Right cardiac atrium (tissue), 5 donors: Measurements from ENCODE around the gene C1orf232. TPM values are rescaled to one million over a fixed set of nuclear protein-coding genes. Genes with fewer than 3 reads are reported as not detected.

ENCODE experiments used
- ATAC-seq, 2 donors: fragments of 200-7000 bp; cut with Tn5 transposase; one replicate each; pipeline versions ENCODE4 v1.8.0 to v1.9.1; 2020; ENCODE audit warnings: moderate library complexity in 2 of 2, mild to moderate bottlenecking in 1 of 2
- DNase-seq, 3 donors: peaks; one replicate each; pipeline ENCODE4 v3.0.0-alpha.2; 2020
- H3K27ac ChIP-seq: one replicate; pipeline ENCODE4 v1.5.1; 2013; ENCODE audit warnings: mild to moderate bottlenecking, low read length, control low read depth, moderate library complexity
- H3K27me3 ChIP-seq: one replicate; pipeline ENCODE4 v1.6.1; 2013; ENCODE audit not compliant: control insufficient read depth, insufficient read depth
- H3K4me1 ChIP-seq: one replicate; pipeline ENCODE4 v1.6.1; 2013; ENCODE audit warnings: low read length; ENCODE audit not compliant: control insufficient read depth, insufficient read depth
- H3K4me3 ChIP-seq: one replicate; pipeline ENCODE4 v1.5.1; 2013; ENCODE audit warnings: low read length, control low read depth
- H3K9me3 ChIP-seq: one replicate; pipeline ENCODE4 v1.6.1; 2013; ENCODE audit warnings: low read length; ENCODE audit not compliant: control insufficient read depth
- WGBS: extraction: QIAGEN DNeasy Blood & Tissue Kit; methylation state at CpG from one replicate; pipeline ENCODE4 v1.1.7; 2013; 5-methylcytosine and 5-hydroxymethylcytosine counted together
- intact Hi-C, 4 donors: fragments of 100-400 bp; cut with DNase I; formaldehyde crosslinking; loops; one replicate each; pipeline versions ENCODE4 v1.11.0 to v1.14.0; 2022 to 2023
- polyA plus RNA-seq: library from polyadenylated mRNA; stranded (reverse); fragments of 200-250 nt; gene quantifications from one replicate; pipeline ENCODE4 v1.2.3, GENCODE V29; 2013
- total RNA-seq, 4 donors: library from RNA; stranded (reverse); fragmentation: NEBNext Ultra II Directional; extraction: Animal tissue kit (Norgen Biotek cat#: 25700); gene quantifications; one replicate each; pipeline ENCODE4 v1.2.1, GENCODE V29; 2021
- donor health status: healthy with polysubstance abuse.
- donor health status: DM: no; HTN: yes; CAD: no.
- donor health status: DM: no; HTN: no; CAD: no.
- donor health status: DM: no; HTN: yes; CAD: no; lungs with severe emphysema.
- donor health status: DM: yes; HTN: yes; CAD: no.

The C1orf232 gene
- total and polyA plus RNA-seq, 5 donors: not detected

DNA sequence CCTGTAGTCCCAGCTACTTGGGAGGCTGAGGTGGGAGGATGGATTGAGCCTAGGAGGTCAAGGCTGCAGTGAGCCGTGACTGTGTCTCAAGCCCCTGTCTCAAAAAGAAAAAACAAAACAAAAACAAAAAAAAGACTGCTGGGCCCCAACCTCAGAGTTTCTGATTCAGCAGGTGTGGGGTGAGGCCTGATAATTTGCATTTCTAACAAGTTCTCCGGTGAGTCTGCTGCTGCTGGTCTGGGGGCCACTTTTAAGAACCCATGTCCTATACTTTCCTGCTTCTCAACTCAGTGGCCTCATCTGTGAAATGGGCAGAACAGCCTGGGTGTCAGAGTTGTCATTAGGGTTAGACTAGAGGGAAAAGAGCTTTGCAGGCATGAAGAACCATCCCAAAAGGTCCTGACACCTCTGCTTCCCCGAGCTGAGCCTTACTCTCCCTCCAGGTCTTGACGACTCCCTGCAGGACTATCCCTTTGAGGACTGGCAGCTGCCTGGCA is 11.3 kb upstream of the C1orf232 start:
- H3K27ac ChIP-seq: no peak overlapping the region
- no peak overlapping the region for H3K4me3 ChIP-seq
- intact Hi-C loops: loop anchor here in 2 of 4 donors (10.0 kb wide), 1 partner anchor 145 kb away; no protein-coding TSS in a partner anchor
- 79% methylated on average over 4 of the region's 4 CpGs for WGBS
- no peak for DNase-seq
- H3K27me3 ChIP-seq: no peaks in the 10 kb centered on the region
- no peaks in the 10 kb centered on the region for H3K9me3 ChIP-seq
- H3K4me1 ChIP-seq: no peaks in the 10 kb centered on the region
- no peak for ATAC-seq

DNA sequence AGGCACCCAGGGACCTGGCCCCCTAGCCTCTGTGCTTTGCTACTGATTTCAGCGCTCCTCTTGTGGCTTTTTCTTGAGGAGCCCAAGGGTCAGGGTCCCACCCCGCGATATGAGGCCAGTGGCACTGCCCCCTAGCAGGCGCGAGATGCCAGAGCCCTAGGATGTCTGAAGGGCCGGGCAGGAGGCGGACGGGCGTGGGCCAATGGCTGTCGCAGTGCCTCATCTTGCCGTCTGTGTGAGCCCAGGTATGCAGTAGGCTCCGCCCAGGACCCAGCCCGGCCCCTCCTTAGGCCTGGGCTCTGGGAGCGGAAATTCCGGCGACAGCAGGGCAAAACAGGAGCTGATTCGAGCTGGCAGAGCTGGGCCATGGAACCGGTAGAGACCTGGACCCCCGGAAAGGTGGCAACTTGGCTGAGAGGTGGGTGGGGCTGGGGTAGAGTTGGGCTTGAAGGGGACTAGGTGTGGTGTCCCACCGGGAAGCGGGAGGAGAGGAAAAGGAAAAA is 8.5 kb upstream of the C1orf232 start, which contains the start of gene CNKSR1:
TSS of gene CNKSR1 (plus strand) at position 310 of the 503 bp plus-strand sequence. CDS start at position 367, 57 bp downstream.
- ATAC-seq: peak; percentile 40 to 53
- Histone ChIP-seq H3K4me3 (no peak within 1 kb of the TSS), H3K4me1 (no peaks in the 10 kb centered on the region), H3K27ac (no peak within 1 kb of the TSS), H3K27me3 (no peaks in the 10 kb centered on the region), H3K9me3 (no peaks in the 10 kb centered on the region)
- intact Hi-C loops: no loop called here
- no peak for DNase-seq
- WGBS: 42% methylated on average over 21 of the region's 21 CpGs

DNA sequence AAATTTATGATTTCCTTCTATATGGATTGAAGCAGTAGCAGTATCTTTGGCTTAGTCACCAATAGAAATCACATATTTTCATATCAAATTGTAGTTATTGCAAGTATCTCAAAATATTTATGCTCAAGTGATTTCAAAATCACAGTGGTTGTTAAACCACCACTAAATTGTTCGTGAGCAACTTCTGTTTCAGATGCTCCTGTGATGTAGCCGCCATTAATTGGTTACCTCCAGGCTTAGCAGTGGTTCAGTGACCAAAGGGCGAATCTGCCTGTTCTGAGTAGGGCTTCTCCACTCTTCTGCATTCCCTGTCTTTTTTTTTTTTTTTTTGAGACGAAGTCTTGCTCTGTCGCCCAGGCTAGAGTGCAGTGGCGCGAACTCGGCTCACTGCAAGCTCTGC is 6.6 kb upstream of the C1orf232 start:
- whole genome bisulfite sequencing: 93% methylated on average over 8 of the region's 8 CpGs
- DNase-seq (no peak), ATAC-seq (no peak)
- intact Hi-C loops: no loop called here
- no peaks in the 10 kb centered on the region for H3K27me3 ChIP-seq
- H3K4me3 ChIP-seq: no peak overlapping the region
- no peak overlapping the region for H3K27ac ChIP-seq
- H3K4me1 ChIP-seq: peaks cover 2% of the 10 kb centered on the region
- no peaks in the 10 kb centered on the region for H3K9me3 ChIP-seq

DNA sequence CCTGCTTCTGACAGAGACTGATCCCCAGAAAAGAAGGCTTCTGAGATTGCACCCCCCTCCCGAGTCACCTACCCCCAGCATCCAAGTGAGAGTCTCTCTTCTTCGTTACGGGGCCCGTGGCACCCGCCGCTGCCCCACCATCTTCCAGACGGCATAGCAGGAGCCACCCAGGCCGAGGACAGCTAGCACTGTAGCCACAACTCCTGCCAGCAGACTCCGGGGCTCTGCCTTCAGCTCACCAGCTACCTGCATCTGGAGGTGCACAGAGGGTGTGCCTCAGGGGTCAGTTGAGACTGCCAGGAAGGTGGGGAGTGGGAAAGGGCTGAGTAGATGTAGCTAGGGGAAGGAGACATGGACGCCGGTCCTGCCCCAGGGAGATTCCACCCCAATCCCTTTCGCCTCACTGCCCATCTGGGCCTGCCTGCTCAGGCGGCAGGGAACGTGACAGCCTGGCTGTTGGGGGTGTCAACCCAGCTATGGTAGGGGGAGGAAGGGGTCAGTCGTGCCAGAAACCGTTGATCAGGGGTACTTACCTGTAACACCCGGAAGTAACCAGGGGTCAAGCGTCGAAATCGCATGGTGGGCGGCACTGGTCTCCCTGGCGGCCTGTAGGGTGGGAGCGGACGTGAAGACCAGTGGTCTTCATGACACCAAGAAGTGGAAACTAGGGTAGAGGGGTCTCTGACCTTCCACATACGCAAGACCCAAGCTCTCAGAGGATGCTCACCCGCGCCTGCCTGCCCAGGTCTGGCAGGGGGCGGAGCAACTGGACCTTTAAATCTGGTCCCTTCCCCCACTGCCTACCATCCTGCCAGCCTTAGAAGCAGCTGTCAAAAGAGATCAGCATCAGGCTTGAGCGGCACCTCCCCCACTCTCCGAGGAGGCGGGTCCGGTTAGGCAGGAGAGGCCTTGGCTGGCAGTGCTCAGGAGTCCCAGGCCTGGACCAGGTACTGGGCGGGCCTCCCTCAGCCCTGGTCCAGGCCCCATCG is 2.6 kb upstream of the C1orf232 start, which contains the start of gene ZNF593OS:
TSS of gene ZNF593OS (minus strand) at position 749 of the 989 bp plus-strand sequence. CDS start at position 578, 171 bp downstream.
- Histone ChIP-seq H3K9me3 (no peaks in the 10 kb centered on the region), H3K4me3 (no peak within 1 kb of the TSS), H3K27me3 (no peaks in the 10 kb centered on the region), H3K27ac (no peak within 1 kb of the TSS), H3K4me1 (peaks cover 2% of the 10 kb centered on the region)
- intact Hi-C loops: no loop called here
- DNase-seq: peak in 2 of 3 donors; percentile 40 to 63
- ATAC-seq: no peak
- WGBS: 92% methylated on average over 34 of the region's 34 CpGs

DNA sequence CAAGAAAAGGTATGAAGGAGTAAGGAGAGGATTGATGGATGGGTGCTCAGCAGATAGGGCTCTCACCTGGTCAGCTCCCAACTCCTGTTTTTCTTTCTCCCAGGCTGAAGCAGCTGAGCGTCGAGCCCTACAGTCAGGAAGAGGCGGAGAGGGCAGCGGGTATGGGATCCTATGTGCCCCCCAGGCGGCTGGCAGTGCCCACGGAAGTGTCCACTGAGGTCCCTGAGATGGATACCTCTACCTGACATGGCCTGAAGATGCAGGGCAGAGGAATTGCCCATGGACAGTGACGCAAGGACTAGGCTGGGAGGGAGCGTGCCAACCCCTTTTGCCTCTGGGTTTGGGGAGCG is 1.7 kb upstream of the C1orf232 start:
- ATAC-seq (no peak), DNase-seq (peak in 1 of 3 donors; percentile 41)
- 75% methylated on average over 9 of the region's 9 CpGs for WGBS
- H3K27me3 ChIP-seq: no peaks in the 10 kb centered on the region
- peaks cover 2% of the 10 kb centered on the region for H3K4me1 ChIP-seq
- intact Hi-C loops: no loop called here
- peak overlapping the region; percentile 68 for H3K4me3 ChIP-seq
- no peaks in the 10 kb centered on the region for H3K9me3 ChIP-seq
- no peak overlapping the region for H3K27ac ChIP-seq

DNA sequence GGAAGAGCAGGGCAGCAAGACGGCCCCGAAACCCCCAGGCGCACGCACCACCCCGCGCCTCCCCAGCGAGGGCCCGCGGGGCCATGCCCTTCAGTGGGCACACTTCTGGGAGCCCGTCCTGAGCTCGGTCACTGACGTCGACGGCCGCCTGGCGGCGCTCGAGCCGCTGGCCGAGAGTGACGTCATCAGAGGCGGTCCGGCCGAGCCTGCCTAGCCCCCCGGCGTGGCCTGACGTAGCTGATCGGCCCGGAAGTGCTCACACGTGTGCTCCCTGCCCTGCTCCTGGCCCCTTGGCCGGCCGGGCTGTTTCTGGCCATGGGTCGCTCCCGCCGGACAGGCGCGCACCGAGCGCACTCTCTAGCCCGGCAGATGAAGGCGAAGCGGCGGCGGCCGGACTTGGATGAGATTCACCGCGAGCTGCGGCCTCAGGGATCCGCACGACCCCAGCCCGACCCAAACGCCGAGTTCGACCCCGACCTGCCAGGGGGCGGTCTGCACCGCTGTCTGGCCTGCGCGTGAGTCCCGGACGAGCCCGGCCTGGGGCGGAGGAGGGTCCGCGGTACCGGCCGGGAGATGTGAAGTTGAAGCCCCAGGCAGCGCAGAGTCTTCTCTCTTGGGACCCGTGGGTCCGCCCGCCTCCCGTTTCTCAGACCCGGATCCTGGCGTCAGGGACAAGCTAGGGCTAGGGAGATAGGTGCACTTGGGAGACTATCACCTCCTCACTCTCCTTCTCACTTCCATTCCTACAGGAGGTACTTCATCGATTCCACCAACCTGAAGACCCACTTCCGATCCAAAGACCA is 1.1 kb upstream of the C1orf232 start, which contains the start of gene ZNF593:
TSS of gene ZNF593 (plus strand) at position 240 of the 803 bp plus-strand sequence. CDS start at position 316, 76 bp downstream.
- peak; percentile 97 for ATAC-seq
- H3K4me1 ChIP-seq: peaks cover 2% of the 10 kb centered on the region
- WGBS: under 1% methylated on average over 76 of the region's 76 CpGs

DNA sequence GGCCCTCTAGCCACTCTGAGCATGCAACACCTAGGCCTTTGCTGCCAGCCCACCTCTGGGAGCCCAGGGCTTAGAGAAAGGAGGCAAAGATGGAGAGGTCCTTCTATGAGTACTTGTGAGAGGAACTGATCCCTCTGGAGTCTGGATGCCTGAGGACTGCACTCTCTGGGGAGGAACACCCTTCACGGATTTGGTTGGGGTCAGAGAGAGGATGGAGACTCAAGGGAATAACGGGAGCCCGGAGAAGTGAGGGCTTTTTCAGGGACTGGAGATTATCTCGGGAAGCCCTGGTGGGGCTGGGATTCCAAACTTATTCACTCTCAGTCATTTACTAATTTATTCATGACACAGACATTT is 413 bp upstream of the C1orf232 start:
- Histone ChIP-seq H3K27me3 (no peaks in the 10 kb centered on the region), H3K4me1 (peaks cover 2% of the 10 kb centered on the region), H3K27ac (no peak overlapping the region), H3K4me3 (peak overlapping the region; percentile 68), H3K9me3 (no peaks in the 10 kb centered on the region)
- ATAC-seq (no peak), DNase-seq (no peak)
- intact Hi-C loops: loop anchor here in 2 of 4 donors (10.0 kb wide), 2 partner anchors 66 to 156 kb away; partner anchors contain the start of gene CEP85 (in 1 of the 2)
- 29% methylated on average over 4 of the region's 4 CpGs for WGBS

More for the DNA sequence above, 1.1 kb upstream of the C1orf232 start, which contains the start of gene ZNF593:
- Histone ChIP-seq H3K9me3 (no peaks in the 10 kb centered on the region), H3K4me3 (peak within 1 kb of the TSS; percentile 68), H3K27me3 (no peaks in the 10 kb centered on the region), H3K27ac (peak within 1 kb of the TSS; percentile 39)
- intact Hi-C loops: loop anchor here in 2 of 4 donors (10.0 kb wide), 2 partner anchors 65 to 155 kb away; partner anchors contain the start of gene CEP85 (in 1 of the 2)
- DNase-seq: peak; percentile 95 to 97 (median 97)

DNA sequence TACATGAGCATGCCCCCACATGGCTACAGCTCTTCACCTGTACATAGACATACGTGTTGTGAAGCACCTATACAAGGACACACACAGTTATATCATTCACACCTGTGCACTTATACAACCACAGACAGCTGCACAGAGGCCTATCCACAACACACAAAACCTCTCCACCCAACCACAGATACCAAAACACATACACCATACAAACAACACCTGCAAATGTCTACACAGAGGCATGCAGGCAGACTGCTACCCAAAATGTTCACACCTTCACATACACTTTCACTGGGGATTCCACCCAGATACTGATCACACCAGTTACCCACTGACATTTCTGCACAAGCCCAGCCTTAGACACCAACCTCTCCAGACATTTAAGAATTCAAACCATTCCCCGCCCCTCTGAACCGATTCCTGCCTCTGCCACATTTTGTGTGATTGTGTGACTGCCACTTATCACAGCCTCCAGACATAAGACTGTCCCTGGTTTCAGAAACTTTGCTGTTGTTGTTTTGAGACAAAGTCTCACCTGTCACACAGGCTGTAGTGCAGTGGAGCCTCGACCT is 2.0 kb downstream of the C1orf232 start:
- ATAC-seq: no peak
- peaks cover 2% of the 10 kb centered on the region for H3K4me1 ChIP-seq
- WGBS: 85% methylated on average over 4 of the region's 4 CpGs

DNA sequence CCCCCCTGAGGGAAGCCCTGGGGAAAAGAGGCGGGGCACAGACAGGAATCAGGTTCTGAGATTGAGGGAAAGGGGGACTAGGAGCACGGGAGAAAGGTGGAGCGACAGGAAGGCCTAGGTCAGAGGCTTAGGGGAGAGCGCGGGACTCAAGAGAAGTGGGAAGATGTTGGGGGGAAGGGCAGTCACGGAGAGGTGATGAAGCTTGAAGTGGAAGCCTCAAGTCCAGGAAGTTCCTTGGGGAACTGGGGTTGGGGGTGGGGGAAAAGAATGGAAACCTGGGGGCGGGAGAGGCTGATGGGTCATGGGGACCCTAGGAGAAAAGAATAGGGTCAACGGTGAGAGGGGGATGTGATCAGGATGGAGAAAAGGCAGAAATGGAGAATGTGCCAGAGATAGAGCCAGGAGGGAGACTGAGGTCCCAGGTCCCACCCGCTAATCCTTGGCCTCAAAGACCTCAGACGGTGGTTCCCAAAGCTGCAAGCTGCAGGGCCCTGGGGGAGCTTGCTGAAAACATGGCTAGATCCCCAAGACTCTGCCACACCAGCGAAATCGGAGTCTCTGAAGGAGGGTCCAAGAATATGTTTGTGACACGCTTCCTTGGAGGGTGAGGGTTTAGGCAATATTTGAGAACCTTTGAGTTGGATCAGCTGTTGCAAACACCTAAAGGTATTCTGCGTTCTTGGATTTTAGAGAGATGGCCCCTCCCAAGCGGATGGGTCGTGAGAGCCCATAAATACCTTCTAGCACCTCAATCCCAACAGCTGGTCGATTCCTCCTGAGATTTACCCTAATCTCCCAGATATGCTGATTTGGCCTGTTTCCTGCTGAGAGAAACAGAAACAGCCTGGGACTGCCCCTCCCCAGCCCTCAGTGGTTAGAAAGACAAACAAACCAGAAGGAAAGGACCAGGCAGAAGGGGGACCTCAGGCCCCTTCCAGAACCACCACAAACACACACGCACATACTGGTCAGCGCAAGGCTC is 3.6 kb downstream of the C1orf232 start:
- DNase-seq (peak in 1 of 3 donors; percentile 11), ATAC-seq (no peak)
- WGBS: 67% methylated on average over 19 of the region's 19 CpGs
- H3K27ac ChIP-seq: peak overlapping the region; percentile 6
- H3K9me3 ChIP-seq: no peaks in the 10 kb centered on the region
- no peaks in the 10 kb centered on the region for H3K4me1 ChIP-seq
- no peak overlapping the region for H3K4me3 ChIP-seq
- intact Hi-C loops: loop anchor here in 3 of 4 donors (5.0 to 10.0 kb wide), 3 partner anchors 53 to 160 kb away; partner anchors contain the start of genes PDIK1L (in 2 of the 3) and CEP85 (in 1 of the 3)
- no peaks in the 10 kb centered on the region for H3K27me3 ChIP-seq

More for the DNA sequence above, 2.0 kb downstream of the C1orf232 start:
- Histone ChIP-seq H3K4me3 (no peak overlapping the region), H3K9me3 (no peaks in the 10 kb centered on the region), H3K27me3 (no peaks in the 10 kb centered on the region), H3K27ac (no peak overlapping the region)
- intact Hi-C loops: loop anchor here in 2 of 4 donors (10.0 kb wide), 2 partner anchors 68 to 158 kb away; partner anchors contain the start of gene CEP85 (in 1 of the 2)
- DNase-seq: no peak
